HepG2 (cell line): ENCODE measurements around the gene WDR54. TPM values are rescaled to one million over a fixed set of nuclear protein-coding genes. Genes with fewer than 3 reads are reported as not detected.

Experiments
- ARID5B ChIP-seq: IDR thresholded peaks from 2 replicates; pipeline ENCODE4 v1.4.0; 2020; ENCODE audit warnings: mild to moderate bottlenecking, missing genetic modification reagents
- CBX2 ChIP-seq, 2 experiments: fragments of 200-600 bp in 1 of 2; sonication (generic); formaldehyde crosslinking in 1 of 2; IDR thresholded peaks; 2 replicates each; pipeline versions ENCODE4 v1.7.0 to v1.8.1; 2018 to 2022; ENCODE audit warnings: low read depth in 2 of 2, low read length in 1 of 2, mild to moderate bottlenecking in 1 of 2, missing genetic modification reagents in 1 of 2
- CEBPG ChIP-seq: IDR thresholded peaks from 2 replicates; pipeline ENCODE4 v1.6.1; 2016
- DPF2 ChIP-seq: sonication (generic); formaldehyde crosslinking; IDR thresholded peaks from 2 replicates; pipeline ENCODE4 v1.4.0; 2020; ENCODE audit warnings: mild to moderate bottlenecking, low read depth, missing genetic modification reagents, borderline replicate concordance
- KDM3A ChIP-seq: IDR thresholded peaks from 2 replicates; pipeline ENCODE4 v1.6.1; 2018; ENCODE audit warnings: low read depth, missing compliant biosample characterization
- NFKBIZ ChIP-seq: IDR thresholded peaks from 2 replicates; pipeline ENCODE4 v1.6.1; 2018; ENCODE audit warnings: missing genetic modification reagents, missing compliant biosample characterization
- PRDM15 ChIP-seq: sonication (generic); formaldehyde crosslinking; IDR thresholded peaks from 2 replicates; pipeline ENCODE4 v1.4.0; 2020; ENCODE audit warnings: missing genetic modification reagents
- REL ChIP-seq: sonication (generic); formaldehyde crosslinking; conservative IDR thresholded peaks from 2 replicates; pipeline ENCODE4 v1.8.0; 2022; ENCODE audit warnings: mild to moderate bottlenecking, missing genetic modification reagents, moderate library complexity
- SALL2 ChIP-seq: sonication (generic); formaldehyde crosslinking; IDR thresholded peaks from 2 replicates; pipeline ENCODE4 v1.8.1; 2023; ENCODE audit warnings: mild to moderate bottlenecking, missing genetic modification reagents, inconsistent platforms
- XRCC5 ChIP-seq: fragments of 200-400 bp; formaldehyde crosslinking; optimal IDR thresholded peaks from 2 replicates; pipeline ENCODE3; 2017; ENCODE audit warnings: mild to moderate bottlenecking, low read length
- ZBTB49 ChIP-seq: sonication (generic); formaldehyde crosslinking; IDR thresholded peaks from 2 replicates; pipeline ENCODE4 v1.4.0; 2020; ENCODE audit warnings: missing genetic modification reagents, borderline replicate concordance
- ZBTB7B ChIP-seq: sonication (generic); formaldehyde crosslinking; IDR thresholded peaks from 2 replicates; pipeline ENCODE4 v1.4.0; 2020; ENCODE audit warnings: missing genetic modification reagents
- ZNF230 ChIP-seq: sonication (generic); formaldehyde crosslinking; IDR thresholded peaks from 2 replicates; pipeline ENCODE4 v1.4.0; 2020; ENCODE audit warnings: mild to moderate bottlenecking, missing genetic modification reagents
- ZNF326 ChIP-seq: sonication (generic); formaldehyde crosslinking; IDR thresholded peaks from 2 replicates; pipeline ENCODE4 v1.4.0; 2020; ENCODE audit warnings: missing genetic modification reagents, borderline replicate concordance
- ZNF501 ChIP-seq: sonication (generic); formaldehyde crosslinking; IDR thresholded peaks from 2 replicates; pipeline ENCODE4 v1.5.1; 2020; ENCODE audit warnings: mild to moderate bottlenecking, moderate library complexity, missing genetic modification reagents
- ZNF557 ChIP-seq: sonication (generic); formaldehyde crosslinking; IDR thresholded peaks from 2 replicates; pipeline ENCODE4 v1.4.0; 2020; ENCODE audit warnings: missing genetic modification reagents
- ZNF569 ChIP-seq: sonication (generic); formaldehyde crosslinking; IDR thresholded peaks from 2 replicates; pipeline ENCODE4 v1.5.0; 2020; ENCODE audit warnings: mild to moderate bottlenecking, missing genetic modification reagents, moderate library complexity, borderline replicate concordance
- ZNF781 ChIP-seq: sonication (generic); formaldehyde crosslinking; IDR thresholded peaks from 2 replicates; pipeline ENCODE4 v1.5.1; 2020; ENCODE audit warnings: borderline replicate concordance, mild to moderate bottlenecking, missing genetic modification reagents; ENCODE audit errors: not compliant biosample characterization
- polyA plus RNA-seq, 8 experiments: library from polyadenylated mRNA; depleted of rRNA in 3 of 8; stranded (reverse) in 7 of 8; unstranded in 1 of 8; fragments of >200 nt; fragmentation: Illumina TruSeq in 4 of 8; extraction: Trizol in 4 of 8; gene quantifications; 2 replicates each; pipeline versions ENCODE4 v1.2.1 to v1.2.3, GENCODE V29; 2011 to 2016; ENCODE audit warnings: low read depth in 4 of 8, missing spikeins in 1 of 8, mixed read lengths in 1 of 8; ENCODE audit not compliant: insufficient read depth in 1 of 8
- total RNA-seq, 5 experiments: library from RNA; depleted of rRNA; stranded (reverse); fragments of >200 nt; fragmentation: Illumina TruSeq; extraction: Trizol; gene quantifications; 2 replicates each; pipeline ENCODE4 v1.2.3, GENCODE V29; 2016; ENCODE audit warnings: low read depth in 1 of 5

Gene WDR54
- total and polyA plus RNA-seq, 2 of the 13 experiments (the other 11 are each of a cell fraction or from before 2014, with no cell fraction given) = 2.0 to 17.3 TPM

GRCh38 chr2:74421221-74421870 lies at the start of gene WDR54, which contains the start of gene C2orf81 (continued):
- TF ChIP-seq ZBTB49 (CRISPR knock-in tag) (no peak), NFKBIZ (CRISPR knock-in tag) (no peak), CBX2 (IDR thresholded peaks at IDR 0.05; ENCODE audit: low read depth, low read length) (no peak), CBX2 (CRISPR knock-in tag; IDR thresholded peaks at IDR 0.05; ENCODE audit: low read depth) (no peak), CEBPG (CRISPR knock-in tag) (no peak), ZNF501 (CRISPR knock-in tag) (peak; percentile 83), ZBTB7B (CRISPR knock-in tag) (0 out of 2 replicates have a peak, but pooled peaks have one; percentile 57), ZNF557 (CRISPR knock-in tag) (peak; percentile 83; the same call in 1 of the 2 replicates), DPF2 (CRISPR knock-in tag) (no peak), ZNF326 (no peak), SALL2 (CRISPR knock-in tag) (no peak; the same call in 1 of the 2 replicates), REL (CRISPR knock-in tag) (0 out of 2 replicates have a peak, but pooled peaks have one; percentile 43), PRDM15 (no peak), ZNF781 (CRISPR knock-in tag) (no peak), XRCC5 (peak; percentile 90), ZNF230 (CRISPR knock-in tag) (0 out of 2 replicates have a peak, but pooled peaks have one; percentile 56), KDM3A (CRISPR knock-in tag) (no peak), ZNF569 (CRISPR knock-in tag) (no peak), ARID5B (CRISPR knock-in tag) (peak; percentile 9; the same call in 1 of the 2 replicates)
